Nephron (organoid): ENCODE data around the gene ACACA.

Experiments
- H3K27ac Mint-ChIP-seq, 3 experiments: 2 replicates each; pipeline ENCODE4 v1.8.0; 2020; ENCODE audit warnings: mixed read lengths in 3 of 3, mild to moderate bottlenecking in 2 of 3, moderate library complexity in 1 of 3
- H3K27me3 Mint-ChIP-seq: 2 replicates; pipeline ENCODE4 v1.8.0; 2021; ENCODE audit warnings: low read depth, mild to moderate bottlenecking, moderate library complexity, mixed read lengths
- H3K36me3 Mint-ChIP-seq: 2 replicates; pipeline ENCODE4 v1.8.0; 2020; ENCODE audit warnings: low read depth, mixed read lengths
- H3K4me1 Mint-ChIP-seq: 2 replicates; pipeline ENCODE4 v1.8.0; 2020; ENCODE audit warnings: mixed read lengths
- H3K4me3 Mint-ChIP-seq, 3 experiments: 2 replicates each; pipeline ENCODE4 v1.8.0; 2020; ENCODE audit warnings: mild to moderate bottlenecking in 3 of 3, mixed read lengths in 3 of 3, moderate library complexity in 2 of 3
- H3K9me3 Mint-ChIP-seq: 2 replicates; pipeline ENCODE4 v1.8.0; 2020; ENCODE audit warnings: mixed read lengths
- CTCF ChIP-seq, 3 experiments: fragments of 200-600 bp; sonication (generic); IDR thresholded peaks; one replicate each; pipeline ENCODE4 v1.5.0; 2021; ENCODE audit warnings: antibody characterized with exemption in 3 of 3; ENCODE audit not compliant: unreplicated experiment in 3 of 3

The ACACA gene

GRCh38 chr17:37388266-37388665 lies 18.4 kb downstream of the ACACA start:
- no peaks in the 10 kb centered on the region for H3K27me3 Mint-ChIP-seq
- H3K27ac Mint-ChIP-seq, result no peak overlapping the region
- H3K9me3 Mint-ChIP-seq, result no peaks in the 10 kb centered on the region
- H3K36me3 Mint-ChIP-seq, result no peaks in the 10 kb centered on the region
- H3K4me1 Mint-ChIP-seq, result peaks cover 8% of the 10 kb centered on the region
- H3K4me3 Mint-ChIP-seq, result no peak overlapping the region
- no peak for TF ChIP-seq CTCF (IDR thresholded peaks at IDR 0.05; ENCODE audit: unreplicated experiment in 3 of 3)

- Mint-ChIP-seq H3K27me3 (no peaks in the 10 kb centered on the region), H3K36me3 (no peaks in the 10 kb centered on the region), H3K27ac (no peak overlapping the region), H3K4me1 (no peaks in the 10 kb centered on the region), H3K9me3 (no peaks in the 10 kb centered on the region), H3K4me3 (no peak overlapping the region)
- TF ChIP-seq CTCF (IDR thresholded peaks at IDR 0.05; ENCODE audit: unreplicated experiment in 3 of 3), result no peak
These were observed 20.2 kb downstream of the ACACA start for GRCh38 chr17:37386462-37386861.

GRCh38 chr17:37385474-37385990 lies 21.1 kb downstream of the ACACA start:
- Mint-ChIP-seq H3K27me3 (no peaks in the 10 kb centered on the region), H3K27ac (no peak overlapping the region), H3K4me3 (no peak overlapping the region), H3K9me3 (no peaks in the 10 kb centered on the region), H3K36me3 (peaks cover 5% of the 10 kb centered on the region), H3K4me1 (no peaks in the 10 kb centered on the region)
- no peak for TF ChIP-seq CTCF (IDR thresholded peaks at IDR 0.05; ENCODE audit: unreplicated experiment in 3 of 3)

- H3K9me3 Mint-ChIP-seq, result no peaks in the 10 kb centered on the region
- TF ChIP-seq CTCF (IDR thresholded peaks at IDR 0.05; ENCODE audit: unreplicated experiment in 3 of 3), result no peak
- H3K4me1 Mint-ChIP-seq, result no peaks in the 10 kb centered on the region
- no peaks in the 10 kb centered on the region for H3K27me3 Mint-ChIP-seq
- H3K27ac Mint-ChIP-seq, result no peak overlapping the region
- peaks cover 5% of the 10 kb centered on the region for H3K36me3 Mint-ChIP-seq
- no peak overlapping the region for H3K4me3 Mint-ChIP-seq
These were observed 22.0 kb downstream of the ACACA start for GRCh38 chr17:37384560-37385149.

GRCh38 chr17:37382056-37382455 lies 24.6 kb downstream of the ACACA start:
- no peak overlapping the region for H3K4me3 Mint-ChIP-seq
- no peak for TF ChIP-seq CTCF (IDR thresholded peaks at IDR 0.05; ENCODE audit: unreplicated experiment in 3 of 3)
- no peaks in the 10 kb centered on the region for H3K9me3 Mint-ChIP-seq
- H3K27me3 Mint-ChIP-seq, result no peaks in the 10 kb centered on the region
- peaks cover 5% of the 10 kb centered on the region for H3K36me3 Mint-ChIP-seq
- H3K4me1 Mint-ChIP-seq, result no peaks in the 10 kb centered on the region
- no peak overlapping the region for H3K27ac Mint-ChIP-seq

GRCh38 chr17:37375706-37376105 lies 30.9 kb downstream of the ACACA start, which contains the start of gene C17orf78:
Gene C17orf78, plus strand, starts transcription at chr17:37375985. Its CDS starts 108 bp downstream, at chr17:37376093.
- H3K4me1 Mint-ChIP-seq, result no peaks in the 10 kb centered on the region
- H3K27me3 Mint-ChIP-seq, result no peaks in the 10 kb centered on the region
- no peaks in the 10 kb centered on the region for H3K9me3 Mint-ChIP-seq
- no peak within 1 kb of the TSS for H3K4me3 Mint-ChIP-seq
- no peak within 1 kb of the TSS for H3K27ac Mint-ChIP-seq
- TF ChIP-seq CTCF (IDR thresholded peaks at IDR 0.05; ENCODE audit: unreplicated experiment in 3 of 3), result no peak
- H3K36me3 Mint-ChIP-seq, result peaks cover under 1% of the 10 kb centered on the region
